GM19324 (cell line): ENCODE data around the gene RALGDS.

Experiments
- ATAC-seq: cut with Tn5 transposase; IDR thresholded peaks from one replicate; pipeline ENCODE4 v1.9.1; 2021; ENCODE audit warnings: mild to moderate bottlenecking, moderate library complexity; ENCODE audit not compliant: unreplicated experiment, low FRiP score

The RALGDS gene

DNA sequence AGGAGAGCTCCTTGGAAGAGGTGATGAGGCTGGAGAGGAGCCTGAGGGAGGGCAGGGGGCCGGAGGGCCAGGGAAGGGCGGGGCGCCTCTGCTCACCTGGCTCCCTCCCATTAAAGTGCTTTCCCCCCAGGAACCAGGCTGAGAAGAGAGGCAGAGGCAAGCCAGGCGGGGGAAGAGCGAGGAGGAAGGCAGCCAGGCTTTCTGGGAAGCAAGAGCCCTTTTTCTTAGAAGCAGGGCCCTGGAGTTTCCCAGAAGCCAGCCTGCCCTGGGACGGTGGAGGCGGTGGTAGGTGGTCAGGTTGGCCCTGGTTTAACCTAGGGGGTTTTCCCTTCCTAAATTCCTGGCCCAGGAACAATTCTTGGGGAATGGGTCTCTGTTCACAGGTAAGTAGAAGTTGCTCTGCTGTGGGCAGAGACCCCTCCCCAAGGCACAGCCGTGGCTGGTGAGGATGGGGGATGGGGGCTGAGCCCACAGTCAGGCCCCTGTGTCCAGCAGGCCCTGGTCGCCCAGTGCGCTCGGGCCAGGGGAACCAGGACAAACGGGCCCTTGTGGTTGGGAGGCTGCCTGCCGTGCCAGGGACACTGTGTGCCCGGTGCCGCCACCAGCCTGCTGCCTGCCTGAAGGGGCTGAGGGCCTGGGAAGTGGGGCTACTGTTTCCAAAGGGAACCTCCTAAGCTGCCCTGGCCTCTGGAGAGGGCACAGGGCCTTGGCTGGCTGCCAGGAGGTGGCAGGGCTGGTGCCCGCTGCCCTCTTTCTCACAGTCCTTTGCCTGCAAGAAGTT is 16.6 kb upstream of the RALGDS start:
- ATAC-seq, result no peak

DNA sequence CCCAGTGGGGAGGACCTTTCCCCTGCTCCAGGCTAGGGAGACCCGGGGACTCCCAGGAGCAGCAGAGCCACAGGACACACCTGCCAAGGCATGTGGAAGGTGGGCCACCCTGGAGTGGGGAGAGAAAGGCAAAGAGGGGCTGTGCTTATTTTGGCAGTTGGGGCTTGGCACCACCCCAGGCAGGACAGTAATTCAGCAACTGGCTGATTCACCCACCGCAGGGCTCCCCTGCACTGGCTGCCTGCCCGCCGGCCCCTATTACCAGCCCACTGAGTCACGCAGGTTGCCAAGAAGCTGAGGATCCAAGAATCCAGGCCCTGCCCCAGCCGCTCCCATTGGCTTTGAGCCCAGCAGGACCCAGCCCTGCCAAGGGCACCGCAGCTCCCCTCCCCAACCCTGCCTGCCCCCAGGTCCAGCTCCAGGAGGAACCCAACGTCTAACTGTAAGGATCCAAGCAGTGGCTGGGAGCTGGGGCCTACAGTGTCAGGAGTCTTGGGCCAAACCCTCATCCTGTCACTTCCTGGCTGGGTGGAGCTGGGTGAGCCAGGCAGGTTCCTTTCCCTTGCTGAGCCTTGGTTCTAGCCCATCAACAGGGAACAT is 14.2 kb upstream of the RALGDS start:
- ATAC-seq, result no peak

DNA sequence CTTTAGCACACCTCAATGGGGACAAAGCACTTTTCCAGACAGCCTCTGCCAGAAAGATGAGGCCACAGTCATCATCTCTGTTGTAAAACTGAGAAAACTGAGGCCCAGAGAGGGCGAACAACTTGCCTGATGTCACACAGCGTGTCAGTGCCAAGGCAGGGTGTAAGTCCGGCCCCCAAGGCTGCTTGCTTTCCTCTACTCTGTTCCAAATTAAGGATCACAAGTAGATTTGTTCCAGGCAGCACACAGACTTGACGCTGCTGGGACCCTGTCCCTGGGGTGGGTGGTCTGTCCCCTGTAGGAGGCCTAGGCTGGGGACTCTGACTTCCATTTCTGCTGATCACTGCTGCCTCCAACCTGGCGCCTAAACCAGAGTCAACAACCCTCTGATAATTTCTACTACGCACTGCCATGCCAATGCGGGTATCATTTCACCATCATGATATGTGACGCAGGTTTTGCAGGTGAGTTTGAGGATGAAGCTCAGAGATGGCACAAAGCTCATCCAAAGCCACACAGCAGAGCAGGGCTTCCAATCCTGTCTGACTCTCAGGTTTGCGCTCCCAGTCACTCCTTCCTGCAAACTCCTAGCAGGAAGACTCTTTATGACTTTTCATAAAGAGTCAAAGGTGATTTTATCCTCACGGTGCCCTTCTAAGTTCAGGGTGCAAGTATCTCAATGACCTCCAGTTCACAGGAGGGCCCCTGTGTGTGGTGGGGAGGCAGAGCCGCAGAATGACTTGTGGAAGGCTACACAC is 13.5 kb upstream of the RALGDS start:
- no peak for ATAC-seq

DNA sequence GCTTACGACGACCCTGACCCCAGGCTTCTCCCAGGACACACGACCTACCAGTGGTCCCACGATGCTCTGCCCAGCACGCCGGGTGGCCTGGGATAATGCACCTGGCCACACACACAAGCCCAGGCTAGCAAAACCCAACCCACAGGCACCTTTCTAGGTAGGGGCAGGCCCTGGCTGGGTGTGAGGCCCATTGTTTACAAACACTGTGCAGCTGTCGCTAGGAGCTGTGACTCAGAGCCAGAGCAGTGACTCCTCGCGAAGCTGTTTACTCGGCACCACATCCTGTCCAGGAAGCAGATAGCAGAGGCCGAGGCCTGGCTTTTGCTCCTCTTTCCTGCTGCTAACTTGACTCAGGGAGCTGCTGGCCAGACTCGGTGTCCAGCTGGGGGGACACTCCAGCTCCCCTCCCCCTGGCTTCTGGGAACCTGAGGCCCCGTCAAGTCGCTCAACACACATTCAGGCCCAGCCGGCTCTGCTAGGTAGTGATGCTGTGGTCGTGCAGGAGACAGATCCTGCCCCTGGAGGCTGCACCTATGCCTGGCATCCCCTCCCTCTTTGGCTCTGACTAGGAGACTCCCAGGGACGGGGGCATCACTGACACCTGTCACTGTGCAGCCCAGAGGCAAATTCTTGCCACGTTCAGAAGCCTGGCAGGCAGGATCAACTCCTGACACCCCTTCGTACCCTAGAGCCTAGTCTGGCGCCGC is 12.8 kb upstream of the RALGDS start:
- ATAC-seq, result peak; percentile 84

DNA sequence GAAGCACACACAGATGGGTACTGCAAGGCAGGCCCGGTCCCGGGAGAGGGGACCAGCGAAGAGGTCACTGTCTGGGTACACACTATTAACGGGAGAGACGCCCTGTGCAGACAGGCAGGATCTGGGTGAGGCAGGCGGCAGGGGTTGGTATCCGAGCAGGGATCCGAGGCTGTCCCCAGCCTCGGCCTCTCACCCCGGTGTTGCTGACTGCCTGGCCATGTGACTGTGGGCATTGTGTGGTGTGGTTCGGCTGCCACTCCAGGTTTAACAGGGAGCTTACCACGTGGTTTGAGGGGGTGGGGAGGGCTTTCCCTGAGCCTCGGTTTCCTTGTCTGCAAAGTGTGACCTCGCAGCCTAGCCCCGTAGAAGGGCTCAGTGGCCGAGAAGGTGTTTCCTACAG is 11.1 kb upstream of the RALGDS start:
- ATAC-seq, result no peak

DNA sequence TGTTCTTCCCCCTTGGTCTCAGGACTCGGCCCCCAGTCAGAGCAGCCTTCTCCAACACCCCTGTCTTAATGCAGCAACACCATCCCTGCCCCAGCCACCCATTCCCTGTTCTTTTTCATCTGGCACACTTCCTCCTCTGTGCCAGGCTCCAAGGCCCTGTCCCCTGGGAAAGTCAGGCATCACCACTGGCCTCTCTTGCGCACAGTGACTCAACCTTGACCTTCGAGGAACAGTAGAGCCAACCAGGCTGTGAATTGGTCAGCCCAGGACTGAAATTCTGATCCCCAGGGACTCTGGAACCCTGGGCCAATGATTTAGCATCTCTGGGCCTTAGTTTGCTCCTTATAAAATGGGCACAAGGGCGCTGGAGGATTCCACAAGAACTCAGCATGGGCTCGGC is 10.5 kb upstream of the RALGDS start:
- no peak for ATAC-seq

DNA sequence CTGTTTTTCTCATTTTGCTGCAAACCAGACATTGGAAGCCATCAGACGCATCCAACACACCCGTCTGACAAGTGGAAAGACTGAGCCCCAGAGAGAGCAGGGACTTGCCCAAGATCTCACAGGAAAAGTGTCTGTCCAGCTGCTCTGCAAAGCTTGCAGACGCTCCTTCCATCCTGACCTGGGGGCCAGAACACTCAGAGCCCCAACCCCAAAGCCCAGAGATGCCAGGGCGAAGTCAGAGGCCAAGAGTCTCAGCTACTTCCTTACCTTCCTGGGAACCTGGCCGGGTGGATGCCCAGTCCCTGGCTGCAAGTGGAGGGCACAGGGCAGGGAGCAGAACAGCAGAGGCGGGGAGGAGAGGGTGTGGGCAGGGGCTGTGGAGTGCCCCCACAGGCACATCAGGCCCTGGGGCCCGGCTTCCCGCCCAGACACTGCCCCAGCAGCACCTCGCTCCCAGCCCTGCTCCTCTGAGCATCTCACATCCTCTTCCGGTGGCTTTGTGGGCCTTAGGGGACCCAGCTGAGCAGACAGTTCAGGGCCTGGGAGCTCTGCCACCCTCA is 9.7 kb upstream of the RALGDS start:
- ATAC-seq, result no peak

DNA sequence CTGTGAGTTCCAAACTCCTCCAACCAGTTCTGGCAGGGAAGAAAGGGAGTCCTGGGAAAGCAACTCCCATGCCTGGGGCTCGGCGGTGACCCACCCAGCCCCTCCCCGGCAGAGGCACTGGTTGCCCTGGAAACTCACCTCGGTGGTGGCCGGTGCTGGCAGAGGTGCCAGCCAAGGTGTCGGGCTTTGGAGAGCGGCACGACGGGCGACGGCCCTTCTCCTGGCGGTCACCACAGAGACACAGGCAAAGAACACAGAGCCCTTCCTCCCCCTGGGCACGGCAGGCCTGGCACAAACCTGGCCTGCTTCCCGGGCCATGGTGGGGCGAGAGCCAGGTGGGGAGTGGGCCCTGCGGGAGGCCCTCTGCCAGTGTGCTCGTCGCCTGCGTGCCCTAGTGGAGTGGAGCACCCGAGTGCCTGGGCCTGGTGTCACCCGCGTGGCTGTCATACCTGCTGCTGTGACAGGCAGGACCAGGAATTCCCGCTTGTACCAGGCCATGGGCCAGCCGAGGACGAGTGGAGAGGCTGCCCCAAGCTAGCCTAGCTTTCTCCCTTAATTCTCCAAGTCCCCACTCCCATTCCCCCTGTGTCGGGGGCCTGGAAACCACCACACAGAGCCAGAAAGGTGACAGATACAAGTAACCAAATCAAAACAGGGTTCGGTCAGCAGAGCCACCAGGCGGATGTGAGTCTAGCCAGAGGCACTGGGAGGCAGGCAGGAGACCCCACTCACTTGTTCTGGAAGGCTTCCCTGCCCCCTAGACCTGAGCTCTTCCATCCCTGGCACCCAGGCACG is 8.2 kb upstream of the RALGDS start:
- no peak for ATAC-seq

DNA sequence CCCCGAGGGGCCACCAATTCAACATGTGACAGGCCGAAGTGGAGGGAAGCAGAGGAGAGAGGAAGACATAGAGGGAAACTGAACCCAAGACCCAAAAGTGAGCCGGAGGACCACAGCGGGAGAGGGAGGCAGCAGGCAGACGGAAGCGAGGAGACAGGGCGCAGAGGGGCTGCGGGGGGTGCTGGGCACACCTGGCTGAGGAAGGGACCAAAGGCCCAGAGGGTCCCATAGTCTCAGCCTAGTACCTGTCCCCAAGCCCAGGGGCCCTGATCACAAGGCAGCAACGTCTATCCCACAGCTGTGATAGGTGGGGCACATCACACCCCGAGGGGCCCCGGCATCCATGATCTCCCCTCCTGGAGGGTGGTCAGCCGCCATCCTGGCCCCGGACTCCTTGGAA is 7.1 kb upstream of the RALGDS start:
- no peak for ATAC-seq

DNA sequence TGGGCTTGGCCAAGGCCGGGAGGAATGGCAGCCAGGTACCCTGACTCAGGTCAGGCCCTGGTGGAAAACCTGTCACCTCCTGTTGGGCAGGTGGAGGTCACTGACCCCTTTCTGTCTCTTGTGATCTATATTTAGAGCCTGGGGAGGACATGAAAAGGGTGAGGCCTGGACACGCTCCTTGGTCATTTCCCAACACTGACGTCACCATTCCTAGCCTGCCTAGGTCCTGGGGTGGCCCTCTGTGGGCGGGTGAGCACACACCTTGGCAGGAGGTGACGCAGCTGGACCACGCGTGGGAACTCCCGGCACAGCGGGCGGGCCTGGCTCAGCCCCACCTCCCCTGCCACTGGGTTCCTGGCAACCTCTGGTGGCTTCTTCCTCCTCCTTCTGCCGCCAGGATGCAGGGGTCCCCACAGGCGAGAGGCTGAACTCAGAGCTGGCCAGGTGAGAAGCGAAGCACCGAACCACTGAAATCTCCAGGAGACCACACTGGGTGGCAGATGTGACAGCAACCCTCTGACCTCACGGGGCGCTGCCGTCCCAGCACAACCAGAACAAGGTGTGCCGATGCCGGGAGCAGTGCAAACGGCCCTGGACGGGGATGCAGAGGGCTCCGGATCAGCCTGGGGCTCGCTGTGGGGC is 6.4 kb upstream of the RALGDS start:
- ATAC-seq, result no peak

DNA sequence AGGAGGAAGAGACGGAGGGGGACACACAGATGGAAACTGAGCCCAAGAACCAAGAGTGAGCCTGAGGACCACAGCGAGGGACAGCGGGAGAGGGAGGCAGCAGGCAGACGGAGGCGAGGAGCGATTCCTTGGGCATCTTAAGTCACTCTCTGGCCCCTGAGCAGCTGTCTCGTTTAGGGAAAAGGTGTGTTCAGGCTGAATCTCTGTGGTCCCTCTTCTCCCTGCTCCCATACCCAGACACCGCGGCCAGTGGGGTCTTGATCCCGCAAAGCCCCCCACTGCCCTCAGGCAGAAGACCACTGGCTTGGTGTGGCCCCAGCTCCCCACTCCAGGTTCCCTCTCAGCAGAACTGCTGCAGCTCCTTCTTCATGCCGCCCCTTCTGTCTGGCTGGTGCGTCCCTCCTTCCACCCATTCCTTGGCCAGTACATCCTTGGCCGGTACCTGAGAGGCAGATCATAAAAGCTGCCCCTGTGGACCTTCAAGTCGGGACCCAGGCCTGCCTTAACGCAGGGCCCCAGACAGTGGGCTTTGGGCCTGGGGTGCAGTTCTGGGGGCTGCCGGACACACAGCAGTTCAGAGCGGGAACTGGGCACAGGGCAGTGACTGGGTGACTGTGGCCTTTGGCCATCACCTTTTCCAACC is 5.8 kb upstream of the RALGDS start:
- no peak for ATAC-seq

DNA sequence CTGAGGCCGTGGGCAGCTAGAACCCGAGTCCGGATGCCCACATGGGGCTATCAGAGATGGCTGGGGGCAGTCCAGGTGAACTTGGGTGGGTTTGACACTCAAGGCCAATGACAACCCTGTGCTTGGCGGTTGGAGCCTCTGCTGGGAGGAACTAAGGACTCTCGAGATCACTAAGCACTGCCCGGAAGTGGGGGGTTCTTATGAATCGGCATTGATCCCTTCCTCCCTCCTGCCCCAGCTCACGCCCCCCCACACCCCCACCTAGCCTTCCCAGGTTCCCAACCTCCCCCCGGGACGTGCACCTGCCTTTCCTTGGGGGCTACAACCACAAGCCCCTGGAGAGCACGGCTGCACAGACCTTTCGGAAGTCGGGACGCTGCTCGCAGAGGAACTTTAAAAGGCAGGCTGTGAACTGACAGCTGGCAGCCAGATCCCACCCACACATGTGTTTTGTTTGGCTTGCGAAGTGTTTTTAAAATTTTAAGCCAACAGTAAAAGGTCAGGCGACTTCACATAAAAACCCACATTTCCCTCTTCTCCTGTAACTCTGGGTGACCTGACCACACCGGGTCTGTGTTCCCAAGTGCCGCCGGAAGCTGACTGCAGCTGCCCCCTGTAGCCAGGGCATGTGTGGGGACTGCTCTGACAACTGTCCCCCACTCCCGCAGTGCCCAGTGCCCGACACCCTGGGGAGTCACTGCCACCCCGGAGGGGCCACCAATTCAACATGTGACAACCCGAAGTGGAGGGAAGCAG is 5.1 kb upstream of the RALGDS start:
- ATAC-seq, result no peak

DNA sequence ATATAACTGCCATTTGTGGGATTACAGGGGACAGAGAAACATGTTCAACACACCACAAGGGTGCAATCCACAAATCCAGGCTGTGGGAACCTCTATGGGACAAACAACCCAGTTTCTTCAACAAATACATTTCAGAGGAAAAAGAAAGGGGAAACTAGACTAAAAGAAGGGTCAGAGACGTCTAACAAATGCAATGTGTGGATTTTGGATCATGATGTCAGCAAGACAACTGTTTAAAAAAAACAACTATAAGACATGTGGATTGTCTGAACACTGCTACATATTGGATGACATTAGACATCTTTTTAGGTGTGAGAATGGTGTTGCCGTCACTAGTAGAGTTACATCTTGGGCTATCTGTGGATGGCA is 3.9 kb upstream of the RALGDS start:
- no peak for ATAC-seq

DNA sequence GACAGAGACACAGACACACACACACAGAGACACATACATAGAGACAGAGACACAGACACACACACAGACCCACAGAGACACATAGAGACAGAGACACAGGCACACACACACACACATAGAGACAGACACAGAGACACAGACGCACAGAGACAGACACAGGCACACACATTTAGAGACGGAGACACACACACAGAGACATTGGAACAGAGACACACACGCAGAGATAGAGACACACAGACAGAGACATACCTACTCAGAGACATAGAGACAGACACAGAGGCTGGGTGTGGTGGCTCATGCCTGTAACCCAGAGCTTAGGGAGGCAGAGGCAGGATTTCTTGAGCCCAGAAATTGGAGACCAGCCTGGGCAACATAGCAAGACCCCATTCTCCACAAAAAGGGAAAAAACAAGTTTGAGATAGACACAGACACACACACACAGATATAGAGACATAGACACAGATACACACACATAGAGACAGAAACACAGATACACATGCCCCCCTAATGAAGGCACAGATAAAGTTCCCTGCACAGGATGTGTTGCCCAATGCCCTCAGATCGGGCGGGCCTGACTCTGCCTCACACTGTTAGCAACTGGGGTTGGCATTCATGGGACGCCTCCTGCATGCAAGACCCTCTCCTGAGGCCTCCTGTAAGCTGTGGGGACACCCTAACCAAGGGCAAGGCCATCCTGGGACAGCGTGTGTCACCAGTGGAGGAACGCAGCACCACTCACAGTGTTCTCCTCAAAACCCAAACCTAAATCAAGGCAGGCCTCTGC is 3.3 kb upstream of the RALGDS start:
- ATAC-seq, result no peak

DNA sequence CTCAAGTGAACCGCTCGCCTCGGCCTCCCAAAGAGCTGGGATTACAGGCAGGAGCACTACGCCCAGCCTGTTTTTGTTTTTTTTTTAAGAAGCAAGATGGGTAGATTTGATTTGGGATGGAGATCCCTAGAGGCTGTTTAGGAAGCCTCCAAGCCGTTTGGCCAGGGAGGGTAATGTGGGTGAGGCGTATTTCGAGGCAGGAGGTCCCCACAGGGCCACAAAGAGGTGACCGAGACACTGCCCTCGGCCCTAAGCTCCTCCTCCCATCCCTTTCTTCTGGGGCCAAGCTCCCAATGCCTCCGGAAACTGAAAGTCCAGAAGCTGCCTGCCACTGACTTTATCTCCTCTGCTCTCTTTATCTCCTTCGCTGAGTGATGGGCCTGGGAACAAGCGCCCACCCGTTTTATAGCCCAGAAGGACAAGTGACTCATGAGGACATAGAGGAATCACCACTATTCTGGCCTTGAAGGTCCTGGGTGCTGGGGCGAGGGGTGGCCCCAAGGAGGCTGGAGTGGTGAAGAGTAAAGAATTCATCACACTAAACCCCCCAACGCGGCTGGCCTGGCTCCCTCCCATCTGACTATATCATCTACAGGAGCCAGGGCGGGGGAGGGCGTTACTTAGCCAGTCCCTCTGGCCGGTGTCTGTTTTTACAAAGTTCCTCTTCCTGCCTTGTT is 2.0 kb upstream of the RALGDS start:
- ATAC-seq, result no peak

DNA sequence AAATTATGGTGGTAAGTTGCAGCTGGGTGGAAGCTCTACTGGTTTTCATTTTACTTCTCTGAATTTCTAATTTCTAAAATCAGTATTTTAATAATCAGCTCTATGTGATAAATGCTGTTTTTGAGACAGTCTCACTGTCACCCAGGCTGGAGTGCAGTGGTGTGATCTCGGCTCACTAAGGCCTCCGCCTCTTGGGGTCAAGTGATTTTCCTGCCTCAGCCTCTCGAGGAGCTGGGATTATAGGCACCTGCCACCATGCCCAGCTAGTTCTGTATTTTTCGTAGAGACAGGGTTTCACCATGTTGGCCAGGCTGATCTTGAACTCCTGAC is 1.5 kb upstream of the RALGDS start:
- no peak for ATAC-seq

DNA sequence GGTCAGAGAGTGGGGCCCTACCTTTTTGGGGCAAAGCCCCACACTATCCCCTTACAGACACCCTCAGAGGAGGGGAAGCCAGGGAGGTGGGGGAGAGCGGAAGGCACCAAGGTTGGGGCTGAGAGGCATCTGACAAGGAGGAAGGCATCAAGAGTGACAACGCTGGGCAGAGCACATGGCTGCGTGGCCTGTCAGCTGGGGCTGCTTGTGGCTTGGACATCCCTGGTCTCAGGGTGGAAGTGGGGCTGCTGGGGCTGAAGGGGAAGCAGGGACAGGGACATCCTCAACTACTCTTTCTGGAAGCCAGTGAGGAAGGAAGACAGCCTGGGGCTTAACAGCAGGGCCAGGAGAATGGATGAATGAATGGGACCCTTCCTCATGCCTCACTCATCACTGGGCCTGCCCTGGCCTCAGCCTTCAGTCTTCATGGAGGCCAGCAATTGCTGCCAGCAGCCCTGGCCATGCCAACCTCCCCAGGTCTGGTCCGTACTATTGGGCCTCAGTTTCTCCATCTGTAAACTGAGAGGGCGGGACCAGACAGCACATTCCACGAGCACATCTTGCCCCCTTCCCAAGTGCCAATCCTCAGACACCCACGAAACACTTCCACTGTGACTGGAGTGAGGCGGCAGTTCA is 993 bp upstream of the RALGDS start:
- ATAC-seq, result no peak
